Measurements from ENCODE around the gene OAF.
"Not testable (repeated sequence)": the region's sequence is repeated elsewhere in the genome, so short reads cannot be mapped to it uniquely, and the experiment has no call there.

Gene OAF

GRCh38 chr11:120178561-120179056 is 32.2 kb upstream of the OAF start:
- peaks cover 6% of the 10 kb centered on the region for H3K27me3 ChIP-seq (replicated peaks)
- H3K36me3 ChIP-seq (replicated peaks) = no peaks in the 10 kb centered on the region
- H3K27ac ChIP-seq = no peak overlapping the region
- H3K4me3 ChIP-seq (ENCODE audit: low read depth, low read length) = no peak overlapping the region
- in situ Hi-C loops (cut with HindIII; ENCODE audit: low pct_ligation_motif_present, low sequenced_read_pairs) = no loop called here
- no peak for DNase-seq
- TF ChIP-seq CTCF (IDR thresholded peaks at IDR 0.05; ENCODE audit: low read depth, low read length, missing control alignments) = no peak

- DNase-seq = no peak
- peaks cover 3% of the 10 kb centered on the region for H3K27me3 ChIP-seq (replicated peaks)
- H3K36me3 ChIP-seq (replicated peaks) = no peaks in the 10 kb centered on the region
- in situ Hi-C loops (cut with HindIII; ENCODE audit: low pct_ligation_motif_present, low sequenced_read_pairs) = no loop called here
- no peak for TF ChIP-seq CTCF (IDR thresholded peaks at IDR 0.05; ENCODE audit: low read depth, low read length, missing control alignments)
- H3K4me3 ChIP-seq (ENCODE audit: low read depth, low read length) = no peak overlapping the region
- no peak overlapping the region for H3K27ac ChIP-seq
Observed at GRCh38 chr11:120179057-120179672, 31.7 kb upstream of the OAF start.

DNA sequence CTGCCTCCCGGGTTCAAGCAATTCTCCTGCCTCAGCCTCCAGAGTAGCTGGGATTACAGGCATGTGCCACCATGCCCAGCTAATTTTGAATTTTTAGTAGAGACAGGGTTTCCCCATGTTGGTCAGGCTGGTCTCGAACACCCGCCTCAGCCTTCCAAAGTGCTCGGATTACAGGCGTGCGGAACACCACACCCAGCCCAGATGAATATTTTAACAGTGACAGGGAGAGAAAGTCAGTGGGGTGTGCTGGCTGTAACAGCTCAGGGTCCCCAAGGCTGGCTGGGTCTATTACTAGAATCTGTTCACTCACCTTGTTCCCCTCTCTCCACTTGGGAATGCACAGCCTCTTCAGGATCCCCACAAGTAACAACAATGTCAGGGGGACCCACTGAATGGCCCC is 30.8 kb upstream of the OAF start:
- H3K27ac ChIP-seq; DNase-seq; H3K36me3 ChIP-seq (replicated peaks); H3K27me3 ChIP-seq (replicated peaks); in situ Hi-C loops (cut with HindIII; ENCODE audit: low pct_ligation_motif_present, low sequenced_read_pairs); H3K4me3 ChIP-seq (ENCODE audit: low read depth, low read length): not testable (repeated sequence)

- peak; percentile 31 for DNase-seq
- TF ChIP-seq CTCF (IDR thresholded peaks at IDR 0.05; ENCODE audit: low read depth, low read length, missing control alignments) = peak; percentile 69
- no peaks in the 10 kb centered on the region for H3K27me3 ChIP-seq (replicated peaks)
- in situ Hi-C loops (cut with HindIII; ENCODE audit: low pct_ligation_motif_present, low sequenced_read_pairs) = no loop called here
- no peak overlapping the region for H3K4me3 ChIP-seq (ENCODE audit: low read depth, low read length)
- no peaks in the 10 kb centered on the region for H3K36me3 ChIP-seq (replicated peaks)
- no peak overlapping the region for H3K27ac ChIP-seq
Observed at GRCh38 chr11:120180551-120181232, 30.1 kb upstream of the OAF start.

- no peaks in the 10 kb centered on the region for H3K36me3 ChIP-seq (replicated peaks)
- no peak for DNase-seq
- H3K4me3 ChIP-seq (ENCODE audit: low read depth, low read length) = no peak overlapping the region
- in situ Hi-C loops (cut with HindIII; ENCODE audit: low pct_ligation_motif_present, low sequenced_read_pairs) = no loop called here
- TF ChIP-seq CTCF (IDR thresholded peaks at IDR 0.05; ENCODE audit: low read depth, low read length, missing control alignments) = no peak
- H3K27ac ChIP-seq = no peak overlapping the region
- no peaks in the 10 kb centered on the region for H3K27me3 ChIP-seq (replicated peaks)
Observed at GRCh38 chr11:120181376-120181975, 29.4 kb upstream of the OAF start.

DNA sequence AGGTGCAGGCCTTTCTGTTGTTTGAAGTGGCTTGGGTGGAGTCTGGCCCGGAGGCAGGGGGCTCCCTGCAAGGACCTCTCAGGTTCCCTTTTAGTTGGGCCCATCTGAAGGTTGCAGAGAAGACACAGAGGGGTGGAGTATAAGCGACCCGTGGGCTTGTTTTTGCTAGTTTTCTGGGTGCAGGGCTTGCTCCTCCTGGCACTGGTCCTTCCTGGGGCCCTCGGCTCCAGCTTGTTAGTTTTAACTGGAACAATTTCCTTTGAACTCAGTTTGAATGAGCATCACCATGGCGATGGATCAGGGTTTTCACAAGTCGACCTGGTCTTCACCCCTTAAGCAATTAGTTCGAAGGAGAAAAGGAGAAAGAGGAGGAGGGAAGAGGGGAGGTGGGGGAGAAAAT is 28.5 kb upstream of the OAF start:
- no peak for DNase-seq
- TF ChIP-seq CTCF (IDR thresholded peaks at IDR 0.05; ENCODE audit: low read depth, low read length, missing control alignments) = no peak
- no peaks in the 10 kb centered on the region for H3K27me3 ChIP-seq (replicated peaks)
- in situ Hi-C loops (cut with HindIII; ENCODE audit: low pct_ligation_motif_present, low sequenced_read_pairs) = no loop called here
- H3K27ac ChIP-seq = no peak overlapping the region
- no peak overlapping the region for H3K4me3 ChIP-seq (ENCODE audit: low read depth, low read length)
- no peaks in the 10 kb centered on the region for H3K36me3 ChIP-seq (replicated peaks)
